Body of pancreas (tissue), 4 donors: ENCODE results near the gene TARBP1. TPM values are rescaled to one million over a fixed set of nuclear protein-coding genes. Genes with fewer than 3 reads are reported as not detected.

Experiments
- ATAC-seq: fragments of 150-250 bp; one replicate; pipeline ENCODE4 v1.9.1; 2016
- DNase-seq, 4 donors: peaks; one replicate each; pipeline ENCODE4 v3.0.0-alpha.2; 2019
- H3K27ac ChIP-seq, 4 donors: fragments of 200-600 bp; sonication (generic); 1 replicate in 3 of 4; 2 replicates in 1 of 4; pipeline versions ENCODE4 v1.5.1 to v1.6.1; 2016 to 2019; ENCODE audit warnings: mild to moderate bottlenecking in 1 of 4, mixed read lengths in 1 of 4, moderate library complexity in 1 of 4
- H3K27me3 ChIP-seq, 2 donors: fragments of 200-600 bp; sonication (generic); one replicate each; pipeline ENCODE4 v1.6.0; 2016; ENCODE audit warnings: mild to moderate bottlenecking in 1 of 2
- H3K36me3 ChIP-seq, 2 donors: fragments of 200-600 bp; sonication (generic); replicated peaks in 1 of 2; 2 replicates each; pipeline ENCODE4 v1.5.1; 2016; ENCODE audit warnings: low read depth in 2 of 2; ENCODE audit not compliant: insufficient read depth in 1 of 2
- H3K4me1 ChIP-seq: fragments of 200-600 bp; sonication (generic); one replicate; pipeline ENCODE4 v1.6.0; 2016
- H3K4me3 ChIP-seq, 2 donors: fragments of 200-600 bp; sonication (generic); 1 replicate in 1 of 2; 2 replicates in 1 of 2; pipeline ENCODE4 v1.5.1; 2016 to 2019
- H3K9me3 ChIP-seq, 3 donors: fragments of 200-600 bp; sonication (generic); 1 replicate in 2 of 3; 2 replicates in 1 of 3; pipeline ENCODE4 v1.5.1; 2016
- POLR2A ChIP-seq, 3 donors: fragments of 450-650 bp; IDR thresholded peaks; one replicate each; pipeline ENCODE4 v1.6.1; 2016; ENCODE audit warnings: antibody characterized with exemption in 3 of 3, mild to moderate bottlenecking in 2 of 3
- WGBS, 2 donors: methylation state at CpG; one replicate each; pipeline ENCODE4 v1.1.5; 2017; 5-methylcytosine and 5-hydroxymethylcytosine counted together
- intact Hi-C: fragments of 100-400 bp; cut with DNase I; formaldehyde crosslinking; loops from one replicate; pipeline ENCODE4 v1.15.1; 2023
- total RNA-seq, 2 donors: library from RNA; depleted of rRNA; stranded (reverse); fragments of >200 nt; gene quantifications; one replicate each; pipeline ENCODE4 v1.1.0, GENCODE V29; 2016
- TF ChIP-seq, protein P1 (sequence below), 7 experiments: fragments of 450-650 bp in 4 of 7; fragments of 200-600 bp in 3 of 7; sonication (generic) in 3 of 7; IDR thresholded peaks; one replicate each; pipeline ENCODE4 v1.5.1; 2016 to 2019; ENCODE audit warnings: antibody characterized with exemption in 7 of 7

The TARBP1 gene
- total RNA-seq, 2 donors from 2014 or later, result 30.6 to 32.0 TPM

DNA sequence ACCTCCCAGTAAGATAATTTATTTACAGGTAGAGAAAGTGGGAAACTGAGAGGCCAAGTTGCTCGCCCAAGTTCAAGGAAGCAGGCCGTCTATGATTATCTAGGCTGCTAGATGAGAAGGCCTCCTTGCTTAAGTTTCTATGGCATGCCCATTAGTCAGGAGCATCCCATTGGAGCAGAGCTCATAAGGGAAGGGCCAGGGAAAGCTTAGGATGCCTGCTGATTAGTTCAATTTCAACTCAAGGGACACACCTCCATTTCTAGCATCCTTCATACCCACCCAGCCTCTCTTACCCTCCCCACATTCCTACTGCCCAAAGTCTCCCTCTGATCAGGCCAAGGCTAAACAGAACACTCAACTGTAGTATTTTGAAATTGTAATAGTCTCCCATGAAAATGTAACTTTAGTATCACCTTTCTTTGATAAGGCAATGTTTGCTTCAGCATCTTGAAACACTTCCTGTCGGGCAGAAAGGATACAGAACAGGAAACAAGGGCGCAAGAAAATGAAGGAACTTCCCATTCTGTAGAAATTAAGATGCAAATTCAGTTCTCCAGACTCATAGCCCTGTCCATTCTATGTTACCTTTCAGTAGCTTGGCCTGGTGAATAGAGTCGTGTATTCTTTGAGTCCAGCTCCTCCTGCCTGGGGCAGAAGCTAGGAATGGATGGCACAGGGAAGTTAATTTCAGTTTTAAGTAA lies 46.3 kb upstream of the TARBP1 start:
- Histone ChIP-seq H3K27ac (peak overlapping the region in 1 of 4 donors; percentile 18), H3K4me3 (no peak overlapping the region), H3K36me3 (no peaks in the 10 kb centered on the region), H3K9me3 (no peaks in the 10 kb centered on the region), H3K4me1 (peaks cover 64% of the 10 kb centered on the region), H3K27me3 (no peaks in the 10 kb centered on the region)
- 75 to 89% methylated on average over 5 of the region's 5 CpGs for WGBS, 2 donors
- intact Hi-C loops, result no loop called here
- ATAC-seq (no peak), DNase-seq (no peak)
- TF ChIP-seq, protein P1, sequence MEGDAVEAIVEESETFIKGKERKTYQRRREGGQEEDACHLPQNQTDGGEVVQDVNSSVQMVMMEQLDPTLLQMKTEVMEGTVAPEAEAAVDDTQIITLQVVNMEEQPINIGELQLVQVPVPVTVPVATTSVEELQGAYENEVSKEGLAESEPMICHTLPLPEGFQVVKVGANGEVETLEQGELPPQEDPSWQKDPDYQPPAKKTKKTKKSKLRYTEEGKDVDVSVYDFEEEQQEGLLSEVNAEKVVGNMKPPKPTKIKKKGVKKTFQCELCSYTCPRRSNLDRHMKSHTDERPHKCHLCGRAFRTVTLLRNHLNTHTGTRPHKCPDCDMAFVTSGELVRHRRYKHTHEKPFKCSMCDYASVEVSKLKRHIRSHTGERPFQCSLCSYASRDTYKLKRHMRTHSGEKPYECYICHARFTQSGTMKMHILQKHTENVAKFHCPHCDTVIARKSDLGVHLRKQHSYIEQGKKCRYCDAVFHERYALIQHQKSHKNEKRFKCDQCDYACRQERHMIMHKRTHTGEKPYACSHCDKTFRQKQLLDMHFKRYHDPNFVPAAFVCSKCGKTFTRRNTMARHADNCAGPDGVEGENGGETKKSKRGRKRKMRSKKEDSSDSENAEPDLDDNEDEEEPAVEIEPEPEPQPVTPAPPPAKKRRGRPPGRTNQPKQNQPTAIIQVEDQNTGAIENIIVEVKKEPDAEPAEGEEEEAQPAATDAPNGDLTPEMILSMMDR (IDR thresholded peaks at IDR 0.05), result no peak
- no peak for TF ChIP-seq POLR2A (IDR thresholded peaks at IDR 0.05)

DNA sequence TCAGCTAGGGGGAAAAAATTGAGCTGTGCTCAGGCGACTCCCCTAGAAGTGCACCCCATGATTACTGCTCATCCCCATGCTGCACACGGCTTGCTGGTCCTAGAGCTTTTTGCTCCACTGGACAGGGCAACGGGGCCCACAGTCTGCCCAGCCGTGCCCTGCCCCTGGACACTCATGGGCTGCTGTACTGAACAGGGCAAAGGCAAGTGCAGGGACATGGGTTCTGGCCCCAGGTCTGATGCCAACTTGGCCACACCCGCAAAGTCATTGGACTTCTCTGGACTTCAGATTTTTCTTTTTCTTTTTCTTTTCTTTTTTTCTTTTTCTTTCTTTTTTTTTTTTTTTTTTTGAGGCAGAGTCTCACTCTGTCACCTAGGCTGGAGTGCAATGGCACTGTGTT lies 42.9 kb upstream of the TARBP1 start:
- TF ChIP-seq, protein P1 (IDR thresholded peaks at IDR 0.05), result no peak
- no peak for TF ChIP-seq POLR2A (IDR thresholded peaks at IDR 0.05)
- no peak for DNase-seq
- no peaks in the 10 kb centered on the region for H3K27me3 ChIP-seq
- intact Hi-C loops, result no loop called here
- H3K4me1 ChIP-seq, result peaks cover 40% of the 10 kb centered on the region
- peak overlapping the region in 1 of 4 donors; percentile 45 for H3K27ac ChIP-seq
- no peaks in the 10 kb centered on the region for H3K9me3 ChIP-seq
- H3K36me3 ChIP-seq, result no peaks in the 10 kb centered on the region
- 90 to 98% methylated on average over 5 of the region's 5 CpGs for whole genome bisulfite sequencing, 2 donors
- ATAC-seq, result no peak
- no peak overlapping the region for H3K4me3 ChIP-seq

DNA sequence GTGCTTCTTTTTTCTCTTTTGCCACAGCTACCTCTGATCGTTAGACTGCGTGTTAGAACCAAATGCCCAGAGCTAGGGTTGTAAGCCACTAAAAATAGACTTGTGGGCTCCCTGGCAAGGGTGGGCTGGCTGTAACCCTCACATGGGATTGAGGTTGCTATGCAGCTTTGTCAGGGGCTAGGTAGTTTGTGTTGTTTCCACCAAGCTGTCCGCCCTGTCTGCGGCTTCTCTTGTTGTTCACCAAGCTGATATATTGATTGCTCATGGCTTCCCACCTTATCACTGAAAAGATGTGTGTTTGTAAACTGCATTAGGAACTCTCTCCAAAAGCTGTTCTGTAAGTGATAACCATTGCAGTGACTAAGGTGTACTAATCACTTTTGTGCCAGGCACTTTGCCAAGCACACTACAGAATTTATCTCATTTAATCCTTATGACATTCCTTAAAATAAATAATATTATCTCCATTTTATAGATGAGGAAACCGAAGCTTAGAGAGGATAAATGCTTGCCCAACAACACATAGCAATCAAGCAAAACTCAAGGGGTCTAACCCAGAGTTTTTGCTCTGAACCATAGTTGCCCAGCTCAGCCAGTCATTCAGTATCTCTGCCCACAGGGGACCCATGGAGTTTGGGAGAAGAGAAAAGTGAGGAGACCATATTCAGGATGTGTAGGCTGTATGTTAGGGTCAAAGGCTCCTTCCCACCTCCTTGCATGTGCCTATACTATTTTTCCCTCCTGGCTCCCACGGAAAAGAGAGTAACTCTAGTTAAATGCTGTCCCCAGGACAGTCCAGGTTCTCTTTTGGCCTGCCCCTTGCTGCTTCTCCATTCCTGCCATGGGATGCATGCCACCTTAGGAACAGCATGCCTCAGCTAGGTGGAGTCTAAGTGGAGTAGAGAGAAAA lies 42.2 kb upstream of the TARBP1 start:
- ATAC-seq (no peak), DNase-seq (peak in 1 of 4 donors; percentile 48)
- intact Hi-C loops, result no loop called here
- WGBS, 2 donors, result 54 to 65% methylated on average over 6 of the region's 6 CpGs
- Histone ChIP-seq H3K36me3 (no peaks in the 10 kb centered on the region), H3K4me1 (peaks cover 40% of the 10 kb centered on the region), H3K9me3 (no peaks in the 10 kb centered on the region), H3K27me3 (no peaks in the 10 kb centered on the region), H3K27ac (peak overlapping the region in 2 of 4 donors; percentile 15 to 45), H3K4me3 (no peak overlapping the region)
- TF ChIP-seq, protein P1 (IDR thresholded peaks at IDR 0.05), result no peak
- TF ChIP-seq POLR2A (IDR thresholded peaks at IDR 0.05), result no peak

DNA sequence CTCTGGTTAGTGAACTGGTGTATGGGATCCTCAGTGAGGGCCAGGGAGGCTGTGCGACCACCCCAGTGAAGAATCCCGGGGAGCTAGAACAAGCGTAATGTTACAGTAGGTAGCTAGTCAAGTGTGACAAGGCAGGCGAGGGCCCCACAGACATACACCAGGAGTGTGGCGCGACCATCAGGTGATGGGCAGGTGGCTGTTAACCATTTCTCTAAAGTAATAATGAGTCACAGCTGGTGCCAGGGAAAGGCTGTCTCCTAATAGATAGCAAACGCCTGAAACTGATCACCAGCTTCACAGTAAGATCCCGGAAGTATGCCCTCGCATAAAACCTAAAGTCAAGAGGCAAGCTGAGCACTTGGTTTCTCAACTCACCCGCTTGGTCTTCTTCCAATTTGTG lies 40.5 kb upstream of the TARBP1 start:
- no peaks in the 10 kb centered on the region for H3K36me3 ChIP-seq
- ATAC-seq (no peak), DNase-seq (no peak)
- H3K27ac ChIP-seq, result no peak overlapping the region
- 94 to 95% methylated on average over 10 of the region's 10 CpGs for WGBS, 2 donors
- TF ChIP-seq, protein P1 (IDR thresholded peaks at IDR 0.05), result no peak
- no peak for TF ChIP-seq POLR2A (IDR thresholded peaks at IDR 0.05)
- no peaks in the 10 kb centered on the region for H3K9me3 ChIP-seq
- H3K4me1 ChIP-seq, result peaks cover 37% of the 10 kb centered on the region
- H3K4me3 ChIP-seq, result no peak overlapping the region
- H3K27me3 ChIP-seq, result no peaks in the 10 kb centered on the region
- intact Hi-C loops, result no loop called here
